IPS-15b (cell line): ENCODE data around the gene COG7.
"Not testable (repeated sequence)": the region's sequence is repeated elsewhere in the genome, so short reads cannot be mapped to it uniquely, and the experiment has no call there.

Source experiments
- H3K27me3 ChIP-seq: one replicate; pipeline ENCODE4 v1.6.1; 2013; ENCODE audit warnings: low read length; ENCODE audit not compliant: control insufficient read depth, insufficient read depth
- H3K36me3 ChIP-seq: one replicate; pipeline ENCODE4 v1.6.1; 2013; ENCODE audit warnings: low read length; ENCODE audit not compliant: control insufficient read depth, insufficient read depth
- H3K4me1 ChIP-seq: one replicate; pipeline ENCODE4 v1.6.1; 2013; ENCODE audit warnings: mild to moderate bottlenecking, low read length; ENCODE audit not compliant: control insufficient read depth, insufficient read depth
- H3K4me3 ChIP-seq: one replicate; pipeline ENCODE4 v1.5.1; 2013; ENCODE audit warnings: low read depth, low read length
- H3K9ac ChIP-seq: one replicate; pipeline ENCODE4 v1.6.1; 2013; ENCODE audit warnings: low read depth, mild to moderate bottlenecking, low read length
- H3K9me3 ChIP-seq: one replicate; pipeline ENCODE4 v1.6.1; 2013; ENCODE audit warnings: mild to moderate bottlenecking, low read length; ENCODE audit not compliant: control insufficient read depth, insufficient read depth

COG7 gene

DNA sequence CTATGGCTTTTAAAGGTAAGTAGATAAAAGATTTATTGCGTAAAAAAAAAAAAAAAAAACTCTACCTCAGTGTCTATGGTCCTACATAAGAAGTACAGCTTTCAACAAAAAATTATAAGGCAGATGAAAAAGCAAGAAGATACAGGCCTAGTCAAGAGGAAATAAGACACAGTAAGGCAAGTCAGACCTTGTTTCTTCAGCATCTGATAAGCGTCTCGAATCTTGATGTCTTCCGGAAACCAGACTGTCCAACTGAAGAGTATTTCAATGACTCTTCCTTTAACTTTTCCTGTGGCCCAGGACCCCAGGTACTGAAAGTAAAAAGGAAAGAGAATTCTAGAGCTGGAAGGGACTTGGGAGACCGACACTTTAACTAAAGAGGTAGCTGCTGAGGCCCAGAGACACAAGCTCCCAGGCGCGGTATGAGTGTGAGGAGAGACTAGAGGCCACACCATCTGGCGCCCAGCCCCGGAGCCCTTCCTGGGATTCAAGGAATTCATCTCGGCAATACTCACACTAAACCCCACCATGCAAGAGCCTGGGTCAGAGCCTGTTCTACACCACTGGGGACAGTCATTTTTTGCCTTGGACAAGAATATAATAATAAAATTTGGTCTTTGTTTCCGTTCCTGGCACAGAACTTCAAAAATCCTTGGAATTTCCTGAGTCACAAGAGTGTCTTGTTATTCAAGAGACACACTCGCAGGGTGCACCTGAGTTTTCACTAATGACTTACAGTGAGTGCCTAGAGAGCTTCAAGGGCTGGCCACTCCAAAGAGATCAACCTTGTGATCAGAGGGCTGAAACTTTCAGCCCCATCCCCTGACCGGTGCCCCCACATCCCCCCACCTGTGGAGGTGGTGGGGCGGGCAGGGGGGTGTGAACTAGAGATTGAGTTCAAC, 38.8 kb upstream of the COG7 start:
- H3K9me3 ChIP-seq: no peaks in the 10 kb centered on the region
- no peak overlapping the region for H3K4me3 ChIP-seq
- no peak overlapping the region for H3K9ac ChIP-seq
- H3K27me3 ChIP-seq: no peaks in the 10 kb centered on the region
- peaks cover 68% of the 10 kb centered on the region for H3K36me3 ChIP-seq
- H3K4me1 ChIP-seq: no peaks in the 10 kb centered on the region

DNA sequence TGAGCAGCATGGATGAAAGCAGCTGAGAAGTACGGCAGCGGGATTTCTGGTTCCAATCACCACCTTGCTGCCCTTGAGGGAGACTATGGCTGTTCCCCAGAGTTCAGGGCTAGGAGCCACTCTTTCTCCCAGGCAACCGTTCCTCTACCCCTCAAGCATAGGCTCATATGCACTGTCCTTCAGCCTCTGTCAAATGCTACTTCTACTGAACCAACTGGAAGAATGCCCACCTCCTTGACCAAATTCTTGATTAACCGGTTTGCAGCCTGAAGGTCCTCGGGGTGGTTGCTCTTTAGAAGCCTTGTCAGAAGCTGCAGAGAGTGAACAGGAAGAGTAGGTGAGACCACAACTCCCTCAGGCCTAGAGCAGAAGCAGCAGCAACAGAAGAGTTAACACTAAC, 33.5 kb upstream of the COG7 start:
- no peaks in the 10 kb centered on the region for H3K4me1 ChIP-seq

DNA sequence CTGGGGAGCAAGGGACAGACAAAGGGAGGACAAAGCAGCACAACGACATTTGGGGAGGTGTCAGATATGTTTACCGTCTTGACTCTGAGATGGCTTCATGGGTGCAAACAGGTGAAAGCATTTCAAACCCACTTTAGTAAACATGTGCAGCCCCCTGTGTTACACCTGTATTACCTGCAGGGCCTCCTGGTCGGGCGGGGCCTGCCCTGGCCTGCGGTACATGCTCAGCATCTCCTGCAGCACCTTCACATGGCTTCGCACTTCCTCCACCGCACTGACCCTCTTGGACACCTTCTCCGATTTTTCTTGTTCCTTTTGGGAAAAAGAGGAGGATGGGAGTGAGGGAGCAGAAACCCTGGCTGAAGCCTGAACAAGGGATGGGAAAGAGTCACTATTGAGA, 32.9 kb upstream of the COG7 start:
- Histone ChIP-seq H3K4me3 (no peak overlapping the region), H3K27me3 (no peaks in the 10 kb centered on the region), H3K36me3 (peaks cover 83% of the 10 kb centered on the region), H3K9ac (no peak overlapping the region), H3K9me3 (no peaks in the 10 kb centered on the region), H3K4me1 (no peaks in the 10 kb centered on the region)

More for the DNA sequence above, 33.5 kb upstream of the COG7 start:
- H3K4me3 ChIP-seq: no peak overlapping the region
- peaks cover 79% of the 10 kb centered on the region for H3K36me3 ChIP-seq
- no peaks in the 10 kb centered on the region for H3K9me3 ChIP-seq
- no peaks in the 10 kb centered on the region for H3K27me3 ChIP-seq
- H3K9ac ChIP-seq: no peak overlapping the region

GRCh38 chr16:23485257-23485614, 32.2 kb upstream of the COG7 start:
- Histone ChIP-seq H3K36me3 (peaks cover 86% of the 10 kb centered on the region), H3K4me1 (no peaks in the 10 kb centered on the region), H3K27me3 (no peaks in the 10 kb centered on the region), H3K9me3 (no peaks in the 10 kb centered on the region), H3K9ac (no peak overlapping the region), H3K4me3 (no peak overlapping the region)

DNA sequence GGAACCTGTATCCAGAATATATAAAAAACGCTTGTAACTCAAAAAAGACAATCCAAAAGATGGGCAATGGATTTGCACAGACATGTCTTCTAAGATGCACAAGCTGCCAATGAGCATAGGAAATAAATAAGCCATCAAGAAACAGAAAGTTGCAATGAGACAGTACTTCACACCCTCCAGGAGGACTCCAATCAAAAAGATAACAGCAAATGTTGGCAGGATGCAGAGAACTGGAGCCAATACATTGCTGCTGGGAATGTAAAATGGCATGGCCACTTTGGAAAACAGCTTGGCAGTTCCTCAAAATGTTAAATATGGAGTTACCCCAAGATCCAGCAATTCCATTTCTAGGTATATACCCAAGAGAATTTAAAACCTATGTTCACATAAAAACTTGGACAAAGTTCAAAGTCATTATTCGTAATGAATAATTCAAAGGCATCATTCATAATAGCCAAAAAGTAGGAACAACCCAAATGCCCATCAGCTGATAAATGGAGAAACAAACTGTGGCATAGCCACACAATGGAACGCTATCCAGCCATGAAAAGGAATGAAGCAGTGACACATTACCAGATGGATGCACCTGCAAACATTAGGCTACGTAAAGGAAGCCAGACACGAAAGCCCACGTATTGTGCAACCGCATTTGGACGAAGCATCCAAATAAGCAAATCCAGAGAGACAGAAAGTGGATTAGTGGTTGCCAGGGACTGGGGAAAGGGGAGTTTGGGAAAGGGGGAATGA, 31.7 kb upstream of the COG7 start:
- Histone ChIP-seq H3K4me1 (no peaks in the 10 kb centered on the region), H3K36me3 (peaks cover 86% of the 10 kb centered on the region)

DNA sequence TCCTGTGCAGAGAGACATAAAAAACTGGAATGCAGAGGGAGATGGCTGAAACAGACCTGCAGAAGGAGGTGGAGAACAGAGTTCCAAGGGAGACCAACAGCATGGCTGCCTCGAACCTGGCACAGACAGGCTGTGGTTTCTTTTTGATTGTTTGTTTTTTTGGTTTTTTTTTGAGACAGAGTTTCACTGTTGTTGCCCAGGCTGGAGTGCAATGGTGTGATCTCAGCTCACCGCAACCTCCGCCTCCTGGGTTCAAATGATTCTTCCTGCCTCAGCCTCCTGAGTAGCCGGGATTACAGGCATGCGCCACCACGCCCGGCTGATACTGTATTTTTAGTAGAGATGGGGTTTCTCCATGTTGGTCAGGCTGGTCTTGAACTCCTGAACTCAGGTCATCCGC, 30.5 kb upstream of the COG7 start:
- H3K4me3 ChIP-seq, H3K9ac ChIP-seq, H3K4me1 ChIP-seq, H3K27me3 ChIP-seq, H3K9me3 ChIP-seq: not testable (repeated sequence)
- peaks cover 88% of the 10 kb centered on the region for H3K36me3 ChIP-seq

More for the DNA sequence above, 31.7 kb upstream of the COG7 start:
- H3K27me3 ChIP-seq: no peaks in the 10 kb centered on the region
- H3K9me3 ChIP-seq: no peaks in the 10 kb centered on the region
- no peak overlapping the region for H3K9ac ChIP-seq
- no peak overlapping the region for H3K4me3 ChIP-seq

DNA sequence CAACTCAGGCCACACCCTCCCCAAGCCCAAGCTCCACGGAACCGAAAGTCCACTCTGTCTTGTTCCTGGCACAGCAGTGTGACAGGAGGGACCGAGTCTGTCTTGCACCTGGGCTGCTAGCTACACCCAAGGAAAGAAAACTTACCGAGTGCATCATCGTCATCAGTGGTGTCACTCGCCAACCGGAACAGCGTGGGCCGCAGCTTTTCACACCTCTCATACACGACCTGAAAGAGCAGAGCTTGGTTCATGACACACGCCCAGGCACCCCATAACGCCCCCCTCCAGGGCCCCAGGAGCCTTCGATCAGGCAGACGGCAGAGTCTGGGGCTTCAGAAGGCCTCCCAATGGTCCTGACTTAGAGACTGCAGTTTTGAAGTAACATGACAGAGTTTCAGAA, 29.8 kb upstream of the COG7 start:
- Histone ChIP-seq H3K27me3 (no peaks in the 10 kb centered on the region), H3K4me1 (no peaks in the 10 kb centered on the region), H3K9ac (no peak overlapping the region), H3K36me3 (peaks cover 85% of the 10 kb centered on the region), H3K4me3 (no peak overlapping the region), H3K9me3 (no peaks in the 10 kb centered on the region)

DNA sequence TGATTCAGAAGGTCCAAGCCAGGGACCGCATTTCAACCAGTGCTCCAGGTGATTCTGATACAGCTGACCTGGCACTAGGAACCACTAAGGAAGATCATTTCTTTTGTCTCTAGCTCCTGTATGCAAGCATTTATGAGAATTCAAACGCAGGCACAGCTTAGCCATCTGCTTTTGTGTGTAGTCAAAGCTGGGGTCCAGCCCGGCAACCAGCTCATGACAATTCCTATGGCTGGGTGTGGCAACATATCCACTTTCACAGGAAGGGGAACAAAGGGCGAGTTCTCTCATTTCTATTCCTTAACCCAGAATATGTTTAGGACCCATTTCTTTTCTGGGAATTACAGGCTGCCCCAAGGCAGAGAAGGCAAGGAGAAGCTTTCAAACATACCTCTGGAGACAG, 27.3 kb upstream of the COG7 start:
- H3K9me3 ChIP-seq: no peaks in the 10 kb centered on the region
- no peak overlapping the region for H3K9ac ChIP-seq
- no peak overlapping the region for H3K4me3 ChIP-seq
- H3K36me3 ChIP-seq: peaks cover 70% of the 10 kb centered on the region
- no peaks in the 10 kb centered on the region for H3K27me3 ChIP-seq
- no peaks in the 10 kb centered on the region for H3K4me1 ChIP-seq

GRCh38 chr16:23479138-23479537, 26.1 kb upstream of the COG7 start:
- no peaks in the 10 kb centered on the region for H3K9me3 ChIP-seq
- H3K9ac ChIP-seq: no peak overlapping the region
- H3K27me3 ChIP-seq: no peaks in the 10 kb centered on the region
- H3K4me1 ChIP-seq: no peaks in the 10 kb centered on the region
- peaks cover 69% of the 10 kb centered on the region for H3K36me3 ChIP-seq
- H3K4me3 ChIP-seq: no peak overlapping the region

DNA sequence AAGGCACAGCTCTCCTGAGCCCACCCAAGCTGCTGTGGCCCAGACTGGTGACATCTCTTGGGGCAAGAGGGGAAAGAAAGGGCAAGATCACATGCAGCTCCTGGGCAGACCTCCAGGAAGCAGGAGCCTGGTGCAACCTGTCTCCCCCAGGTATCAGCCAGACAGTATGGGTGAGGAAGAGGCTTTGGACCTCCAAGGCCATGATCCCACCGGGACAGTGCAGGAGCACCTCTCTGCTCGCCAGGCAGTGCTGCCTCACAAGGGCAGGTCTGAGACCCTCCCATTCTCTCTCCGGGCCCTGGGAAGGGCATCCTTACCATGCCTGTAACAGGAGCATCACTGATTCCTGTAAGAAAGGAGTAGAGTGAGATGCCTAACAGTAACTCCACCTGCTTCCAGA, 25.6 kb upstream of the COG7 start:
- Histone ChIP-seq H3K36me3 (peaks cover 67% of the 10 kb centered on the region), H3K27me3 (no peaks in the 10 kb centered on the region), H3K9me3 (no peaks in the 10 kb centered on the region)

GRCh38 chr16:23476289-23476688, 23.3 kb upstream of the COG7 start:
- Histone ChIP-seq H3K27me3 (no peaks in the 10 kb centered on the region), H3K36me3 (peaks cover 49% of the 10 kb centered on the region), H3K4me3 (no peak overlapping the region), H3K9ac (no peak overlapping the region), H3K9me3 (no peaks in the 10 kb centered on the region), H3K4me1 (no peaks in the 10 kb centered on the region)

More for the DNA sequence above, 25.6 kb upstream of the COG7 start:
- no peak overlapping the region for H3K4me3 ChIP-seq
- no peaks in the 10 kb centered on the region for H3K4me1 ChIP-seq
- H3K9ac ChIP-seq: no peak overlapping the region

- Histone ChIP-seq H3K9ac (no peak overlapping the region), H3K36me3 (peaks cover 26% of the 10 kb centered on the region), H3K4me3 (no peak overlapping the region), H3K9me3 (no peaks in the 10 kb centered on the region), H3K27me3 (no peaks in the 10 kb centered on the region), H3K4me1 (no peaks in the 10 kb centered on the region)
Observed at GRCh38 chr16:23469814-23470213, 16.8 kb upstream of the COG7 start.
